Skeletal muscle satellite cell (primary cell): ENCODE measurements around the gene SNRK.
A peak's percentile ranks its signal among the peaks of the same experiment; 100 is the strongest.

Experiments
- H3K27me3 ChIP-seq: 2 replicates; pipeline ENCODE4 v1.7.0; 2013; ENCODE audit warnings: low read length; ENCODE audit not compliant: control insufficient read depth, insufficient read depth
- H3K36me3 ChIP-seq: 2 replicates; pipeline ENCODE4 v1.7.0; 2013; ENCODE audit warnings: mild to moderate bottlenecking, control low read depth, low read length; ENCODE audit not compliant: insufficient read depth
- H3K4me1 ChIP-seq: 2 replicates; pipeline ENCODE4 v1.7.0; 2013; ENCODE audit warnings: low read length; ENCODE audit not compliant: control insufficient read depth, insufficient read depth
- H3K4me2 ChIP-seq: 2 replicates; pipeline ENCODE4 v1.7.0; 2013; ENCODE audit warnings: mild to moderate bottlenecking, low read length
- H3K4me3 ChIP-seq: 2 replicates; pipeline ENCODE4 v1.7.0; 2013; ENCODE audit warnings: low read length
- H3K9ac ChIP-seq: 2 replicates; pipeline ENCODE4 v1.7.0; 2013; ENCODE audit warnings: mild to moderate bottlenecking, low read depth, low read length, moderate library complexity
- H3K9me3 ChIP-seq: replicated peaks from 2 replicates; pipeline ENCODE4 v1.7.0; 2013; ENCODE audit warnings: mild to moderate bottlenecking, control low read depth, low read length

SNRK gene

GRCh38 chr3:43273416-43273815 is 12.9 kb upstream of the SNRK start:
- Histone ChIP-seq H3K9me3 (no peaks in the 10 kb centered on the region), H3K4me1 (no peaks in the 10 kb centered on the region), H3K36me3 (no peaks in the 10 kb centered on the region), H3K27me3 (no peaks in the 10 kb centered on the region), H3K9ac (no peak overlapping the region), H3K4me3 (no peak overlapping the region), H3K4me2 (no peak overlapping the region)

DNA sequence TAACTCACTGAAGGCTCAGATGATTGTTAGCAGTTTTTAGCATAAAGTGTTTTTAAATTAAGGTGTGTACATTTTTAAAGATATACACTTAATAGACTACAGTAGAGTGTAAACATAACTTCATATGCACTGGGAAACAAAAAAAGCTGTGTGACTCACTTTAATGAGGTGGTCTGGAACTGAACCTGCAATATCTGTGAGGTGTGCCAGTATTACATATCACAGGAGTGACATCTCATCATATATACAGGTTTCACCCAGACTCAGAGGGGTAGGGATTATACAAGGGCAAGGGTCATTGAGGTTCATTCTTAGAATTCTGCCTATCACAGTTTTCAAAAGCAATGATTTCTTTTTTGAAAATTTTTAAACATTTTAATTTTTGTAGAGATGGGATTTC is 7.3 kb upstream of the SNRK start:
- no peak overlapping the region for H3K4me3 ChIP-seq
- H3K4me2 ChIP-seq, result no peak overlapping the region
- no peaks in the 10 kb centered on the region for H3K9me3 ChIP-seq
- H3K4me1 ChIP-seq, result no peaks in the 10 kb centered on the region
- H3K9ac ChIP-seq, result no peak overlapping the region
- no peaks in the 10 kb centered on the region for H3K36me3 ChIP-seq
- peaks cover 4% of the 10 kb centered on the region for H3K27me3 ChIP-seq

DNA sequence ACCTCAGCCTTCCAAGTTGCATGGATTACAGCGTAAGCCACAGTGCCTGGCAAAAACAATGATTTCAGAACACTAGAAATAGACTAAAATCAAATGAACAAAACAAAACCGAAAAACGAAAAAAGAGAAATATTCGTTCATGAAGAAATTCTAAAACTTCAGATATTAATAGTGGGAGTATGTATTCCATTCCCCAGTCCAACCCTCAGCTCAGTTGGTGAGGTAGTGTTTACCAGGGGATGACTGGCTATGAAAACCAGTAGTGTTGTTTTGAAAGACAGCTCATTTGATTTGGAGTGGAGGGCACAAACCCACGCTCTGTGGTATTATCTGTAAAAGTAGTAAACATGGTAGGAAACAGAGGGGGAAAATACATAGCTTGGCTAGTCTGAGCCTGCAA is 6.8 kb upstream of the SNRK start:
- no peak overlapping the region for H3K4me2 ChIP-seq
- H3K9ac ChIP-seq, result no peak overlapping the region
- no peaks in the 10 kb centered on the region for H3K4me1 ChIP-seq
- no peaks in the 10 kb centered on the region for H3K36me3 ChIP-seq
- H3K4me3 ChIP-seq, result no peak overlapping the region
- H3K27me3 ChIP-seq, result peaks cover 4% of the 10 kb centered on the region
- H3K9me3 ChIP-seq, result no peaks in the 10 kb centered on the region

GRCh38 chr3:43281020-43281419 is 5.3 kb upstream of the SNRK start:
- no peaks in the 10 kb centered on the region for H3K9me3 ChIP-seq
- no peak overlapping the region for H3K9ac ChIP-seq
- peaks cover 4% of the 10 kb centered on the region for H3K27me3 ChIP-seq
- H3K4me2 ChIP-seq, result no peak overlapping the region
- no peaks in the 10 kb centered on the region for H3K36me3 ChIP-seq
- H3K4me1 ChIP-seq, result no peaks in the 10 kb centered on the region
- H3K4me3 ChIP-seq, result no peak overlapping the region

- H3K4me2 ChIP-seq, result no peak overlapping the region
- H3K4me3 ChIP-seq, result no peak overlapping the region
- H3K36me3 ChIP-seq, result no peaks in the 10 kb centered on the region
- peaks cover 7% of the 10 kb centered on the region for H3K4me1 ChIP-seq
- H3K9me3 ChIP-seq, result no peaks in the 10 kb centered on the region
- H3K9ac ChIP-seq, result no peak overlapping the region
- H3K27me3 ChIP-seq, result peaks cover 4% of the 10 kb centered on the region
Measured at GRCh38 chr3:43284171-43284570, 2.2 kb upstream of the SNRK start.

- Histone ChIP-seq H3K27me3 (peaks cover 4% of the 10 kb centered on the region), H3K36me3 (no peaks in the 10 kb centered on the region), H3K4me2 (peak overlapping the region; percentile 88), H3K9me3 (no peaks in the 10 kb centered on the region), H3K4me1 (peaks cover 21% of the 10 kb centered on the region), H3K9ac (peak overlapping the region; percentile 94), H3K4me3 (no peak overlapping the region)
Measured at GRCh38 chr3:43285644-43286043, 696 bp upstream of the SNRK start.

GRCh38 chr3:43286841-43287499 is 630 bp downstream of the SNRK start:
- H3K36me3 ChIP-seq, result no peaks in the 10 kb centered on the region
- H3K4me3 ChIP-seq, result peak overlapping the region; percentile 89
- H3K4me1 ChIP-seq, result peaks cover 32% of the 10 kb centered on the region
- H3K9me3 ChIP-seq, result no peaks in the 10 kb centered on the region
- H3K27me3 ChIP-seq, result peaks cover 4% of the 10 kb centered on the region
- H3K9ac ChIP-seq, result peak overlapping the region; percentile 94
- peak overlapping the region; percentile 88 for H3K4me2 ChIP-seq

DNA sequence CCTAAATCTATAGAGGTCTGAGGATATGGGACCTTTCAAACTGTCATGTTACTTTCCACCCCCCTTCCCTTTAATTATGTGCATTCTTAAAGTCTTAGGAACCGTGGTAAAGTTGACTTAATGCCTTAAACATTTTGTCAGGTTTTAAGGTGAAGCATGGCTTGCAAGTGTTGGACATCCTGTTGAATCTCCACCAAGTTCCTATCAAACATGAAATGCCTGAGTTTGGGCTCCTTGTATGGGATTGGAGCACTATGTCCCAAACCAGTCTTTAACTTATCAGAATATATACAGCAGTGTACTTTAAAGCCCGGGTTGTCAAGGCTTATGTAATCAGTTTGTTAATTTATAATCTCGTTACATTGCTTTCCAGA is 1.1 kb downstream of the SNRK start:
- peaks cover 32% of the 10 kb centered on the region for H3K4me1 ChIP-seq
- H3K27me3 ChIP-seq, result peaks cover 4% of the 10 kb centered on the region
- H3K9ac ChIP-seq, result peak overlapping the region; percentile 94

GRCh38 chr3:43288366-43288765 is 2.0 kb downstream of the SNRK start:
- Histone ChIP-seq H3K9ac (peak overlapping the region; percentile 94), H3K27me3 (no peaks in the 10 kb centered on the region), H3K4me3 (peak overlapping the region; percentile 89), H3K36me3 (no peaks in the 10 kb centered on the region), H3K4me2 (peak overlapping the region; percentile 84), H3K9me3 (no peaks in the 10 kb centered on the region), H3K4me1 (peaks cover 32% of the 10 kb centered on the region)

More for the DNA sequence above, 1.1 kb downstream of the SNRK start:
- Histone ChIP-seq H3K4me3 (peak overlapping the region; percentile 89), H3K36me3 (no peaks in the 10 kb centered on the region), H3K4me2 (peak overlapping the region; percentile 84), H3K9me3 (no peaks in the 10 kb centered on the region)

- no peaks in the 10 kb centered on the region for H3K27me3 ChIP-seq
Measured at GRCh38 chr3:43288850-43289249, 2.5 kb downstream of the SNRK start.

DNA sequence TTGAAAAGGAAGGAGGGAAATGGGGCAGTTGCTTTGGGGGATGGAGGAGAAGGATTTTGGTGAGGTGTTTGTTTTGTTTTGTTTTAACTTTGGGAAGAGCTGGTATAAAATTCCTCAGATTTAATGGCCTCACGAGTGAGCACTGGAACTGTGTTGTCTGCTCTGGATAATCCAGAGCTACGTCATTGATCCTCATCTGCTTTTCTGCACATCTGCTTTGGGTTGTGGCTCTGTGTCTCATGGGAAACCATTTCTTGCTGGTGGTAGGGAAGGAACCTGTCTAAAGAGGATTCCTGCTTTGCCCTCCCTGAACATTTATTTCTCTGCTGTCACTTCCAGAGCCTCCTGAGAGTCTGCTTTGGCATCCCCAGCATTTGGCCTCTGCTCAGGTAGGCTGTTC is 3.1 kb downstream of the SNRK start:
- H3K27me3 ChIP-seq, result no peaks in the 10 kb centered on the region
- peak overlapping the region; percentile 89 for H3K4me3 ChIP-seq
- peak overlapping the region; percentile 84 for H3K4me2 ChIP-seq
- peak overlapping the region; percentile 94 for H3K9ac ChIP-seq
- H3K36me3 ChIP-seq, result no peaks in the 10 kb centered on the region
- H3K9me3 ChIP-seq, result no peaks in the 10 kb centered on the region
- peaks cover 32% of the 10 kb centered on the region for H3K4me1 ChIP-seq

More at GRCh38 chr3:43288850-43289249, 2.5 kb downstream of the SNRK start:
- peak overlapping the region; percentile 89 for H3K4me3 ChIP-seq
- no peaks in the 10 kb centered on the region for H3K9me3 ChIP-seq
- peak overlapping the region; percentile 94 for H3K9ac ChIP-seq
- H3K4me1 ChIP-seq, result peaks cover 32% of the 10 kb centered on the region
- no peaks in the 10 kb centered on the region for H3K36me3 ChIP-seq
- peak overlapping the region; percentile 84 for H3K4me2 ChIP-seq

GRCh38 chr3:43289841-43290470 is 3.6 kb downstream of the SNRK start:
- peaks cover 32% of the 10 kb centered on the region for H3K4me1 ChIP-seq
- no peaks in the 10 kb centered on the region for H3K27me3 ChIP-seq
- no peaks in the 10 kb centered on the region for H3K9me3 ChIP-seq
- H3K9ac ChIP-seq, result no peak overlapping the region
- H3K4me3 ChIP-seq, result peak overlapping the region; percentile 31
- peak overlapping the region; percentile 84 for H3K4me2 ChIP-seq
- no peaks in the 10 kb centered on the region for H3K36me3 ChIP-seq
